NCI-H128 (cell line): ENCODE measurements around the gene KAT6B.
A peak's percentile ranks its signal among the peaks of the same experiment; 100 is the strongest.
"Not testable (repeated sequence)": the region's sequence is repeated elsewhere in the genome, so short reads cannot be mapped to it uniquely, and the experiment has no call there.

Source experiments
- DNase-seq: peaks from one replicate; lab custom pipeline; 2025; ENCODE audit not compliant: unreplicated experiment; lab: John Stamatoyannopoulos, UW

Gene KAT6B

GRCh38 chr10:74917481-74918077, 91.2 kb downstream of the KAT6B start:
- DNase-seq = no peak

GRCh38 chr10:74919671-74920070, 93.3 kb downstream of the KAT6B start:
- no peak for DNase-seq

- not testable (repeated sequence) for DNase-seq
These were observed 94.7 kb downstream of the KAT6B start for GRCh38 chr10:74921070-74921469.

GRCh38 chr10:74921744-74922143, 95.3 kb downstream of the KAT6B start:
- no peak for DNase-seq

- DNase-seq = no peak
These were observed 96.5 kb downstream of the KAT6B start for GRCh38 chr10:74922921-74923320.

GRCh38 chr10:74923556-74923955, 97.2 kb downstream of the KAT6B start:
- DNase-seq = no peak

GRCh38 chr10:74924251-74924963, 98.0 kb downstream of the KAT6B start:
- DNase-seq = no peak

GRCh38 chr10:74925291-74925690, 98.9 kb downstream of the KAT6B start:
- DNase-seq = no peak

GRCh38 chr10:74925708-74926107, 99.3 kb downstream of the KAT6B start:
- DNase-seq = no peak

GRCh38 chr10:74926791-74927585, 100.6 kb downstream of the KAT6B start:
- DNase-seq = no peak

GRCh38 chr10:74927701-74928100, 101.3 kb downstream of the KAT6B start:
- DNase-seq = no peak

- DNase-seq = no peak
These were observed 102.4 kb downstream of the KAT6B start for GRCh38 chr10:74928742-74929191.

GRCh38 chr10:74929197-74929596, 102.8 kb downstream of the KAT6B start:
- no peak for DNase-seq

GRCh38 chr10:74930965-74931364, 104.6 kb downstream of the KAT6B start:
- DNase-seq = no peak

- no peak for DNase-seq
These were observed 106.2 kb downstream of the KAT6B start for GRCh38 chr10:74932648-74933047.

- DNase-seq = no peak
These were observed 107.9 kb downstream of the KAT6B start for GRCh38 chr10:74934100-74934812.

GRCh38 chr10:74936577-74937265, 110.3 kb downstream of the KAT6B start:
- no peak for DNase-seq

- DNase-seq = no peak
These were observed 111.0 kb downstream of the KAT6B start for GRCh38 chr10:74937266-74937856.

- DNase-seq = no peak
These were observed 117.8 kb downstream of the KAT6B start for GRCh38 chr10:74944205-74944604.

- DNase-seq = peak; percentile 21
These were observed 121.5 kb downstream of the KAT6B start for GRCh38 chr10:74947781-74948401.
